Muscle of leg (tissue), 11 donors: Measurements from ENCODE around the gene SHMT2. TPM values are rescaled to one million over a fixed set of nuclear protein-coding genes. Genes with fewer than 3 reads are reported as not detected.

Experiments
- DNase-seq: peaks from one replicate; pipeline ENCODE4 v3.0.0; 2013
- H3K27ac ChIP-seq: one replicate; pipeline ENCODE4 v1.5.1; 2013; ENCODE audit warnings: mild to moderate bottlenecking, low read length, control low read depth
- H3K27me3 ChIP-seq: one replicate; pipeline ENCODE4 v1.6.1; 2013; ENCODE audit warnings: low read length; ENCODE audit not compliant: control insufficient read depth, insufficient read depth
- H3K36me3 ChIP-seq: one replicate; pipeline ENCODE4 v1.6.1; 2013; ENCODE audit warnings: low read length; ENCODE audit not compliant: control insufficient read depth, insufficient read depth
- H3K4me1 ChIP-seq: one replicate; pipeline ENCODE4 v1.6.1; 2013; ENCODE audit warnings: low read length; ENCODE audit not compliant: control insufficient read depth, insufficient read depth
- H3K4me3 ChIP-seq: one replicate; pipeline ENCODE4 v1.5.1; 2013; ENCODE audit warnings: low read length, control low read depth
- H3K9me3 ChIP-seq: replicated peaks from 2 replicates; pipeline ENCODE4 v1.6.1; 2013; ENCODE audit warnings: low read depth, low read length; ENCODE audit not compliant: control insufficient read depth
- WGBS: methylation state at CpG from one replicate; pipeline ENCODE4 v1.1.5; 2013; ENCODE audit warnings: missing lambda C conversion rate; ENCODE audit not compliant: insufficient coverage; 5-methylcytosine and 5-hydroxymethylcytosine counted together
- polyA plus RNA-seq, 8 donors: library from polyadenylated mRNA; unstranded; fragments of 120-200 nt; gene quantifications; one replicate each; pipeline versions ENCODE4 v1.2.1 to v1.2.3, GENCODE V29; 2013; ENCODE audit warnings: inconsistent platforms in 1 of 8, low replicate concordance in 1 of 8; ENCODE audit not compliant: insufficient read length in 8 of 8, insufficient read depth in 1 of 8
- total RNA-seq: library from RNA; stranded (reverse); fragments of 120-200 nt; gene quantifications from one replicate; pipeline ENCODE4 v1.2.4, GENCODE V29; 2013

Gene SHMT2
- total and polyA plus RNA-seq, 9 donors: 53.4 to 82.2 (median 69.6) TPM

GRCh38 chr12:57212701-57213057 is 16.8 kb upstream of the SHMT2 start:
- Histone ChIP-seq H3K27me3 (peaks cover 41% of the 10 kb centered on the region), H3K4me3 (no peak overlapping the region), H3K27ac (no peak overlapping the region), H3K36me3 (peaks cover 54% of the 10 kb centered on the region), H3K4me1 (peaks cover 51% of the 10 kb centered on the region), H3K9me3 (no peaks in the 10 kb centered on the region)
- WGBS: no CpG with 5 or more reads among the region's 7 CpGs
- DNase-seq: no peak

GRCh38 chr12:57213058-57213715 is 16.3 kb upstream of the SHMT2 start:
- WGBS: 6% methylated on average over 6 of the region's 16 CpGs

GRCh38 chr12:57213763-57214397 is 15.6 kb upstream of the SHMT2 start:
- H3K36me3 ChIP-seq: peaks cover 43% of the 10 kb centered on the region
- no peak overlapping the region for H3K4me3 ChIP-seq
- H3K27ac ChIP-seq: no peak overlapping the region
- DNase-seq: no peak
- WGBS: 50% methylated on average over 2 of the region's 4 CpGs
- H3K4me1 ChIP-seq: peaks cover 51% of the 10 kb centered on the region
- H3K9me3 ChIP-seq: no peaks in the 10 kb centered on the region
- peaks cover 53% of the 10 kb centered on the region for H3K27me3 ChIP-seq

More at GRCh38 chr12:57213058-57213715, 16.3 kb upstream of the SHMT2 start:
- H3K27me3 ChIP-seq: peaks cover 46% of the 10 kb centered on the region
- peaks cover 50% of the 10 kb centered on the region for H3K36me3 ChIP-seq
- H3K27ac ChIP-seq: no peak overlapping the region
- H3K4me1 ChIP-seq: peaks cover 55% of the 10 kb centered on the region
- no peak overlapping the region for H3K4me3 ChIP-seq
- DNase-seq: peak; percentile 91
- no peaks in the 10 kb centered on the region for H3K9me3 ChIP-seq

- WGBS: 2% methylated on average over 11 of the region's 14 CpGs
- Histone ChIP-seq H3K4me1 (peaks cover 56% of the 10 kb centered on the region), H3K27me3 (peaks cover 58% of the 10 kb centered on the region), H3K27ac (no peak overlapping the region), H3K9me3 (no peaks in the 10 kb centered on the region), H3K36me3 (peaks cover 39% of the 10 kb centered on the region), H3K4me3 (no peak overlapping the region)
- DNase-seq: peak; percentile 74
Observed at GRCh38 chr12:57214398-57214781, 15.1 kb upstream of the SHMT2 start.

- peaks cover 32% of the 10 kb centered on the region for H3K36me3 ChIP-seq
- peaks cover 65% of the 10 kb centered on the region for H3K27me3 ChIP-seq
- no peak overlapping the region for H3K27ac ChIP-seq
- DNase-seq: no peak
- no peaks in the 10 kb centered on the region for H3K9me3 ChIP-seq
- WGBS: 33% methylated on average over 10 of the region's 11 CpGs
- no peak overlapping the region for H3K4me3 ChIP-seq
- H3K4me1 ChIP-seq: peaks cover 63% of the 10 kb centered on the region
Observed at GRCh38 chr12:57215065-57215464, 14.4 kb upstream of the SHMT2 start.

GRCh38 chr12:57215668-57216013 is 13.9 kb upstream of the SHMT2 start:
- no peak overlapping the region for H3K4me3 ChIP-seq
- H3K27me3 ChIP-seq: peaks cover 71% of the 10 kb centered on the region
- peaks cover 28% of the 10 kb centered on the region for H3K36me3 ChIP-seq
- H3K9me3 ChIP-seq: no peaks in the 10 kb centered on the region
- no peak overlapping the region for H3K27ac ChIP-seq
- no peak for DNase-seq
- H3K4me1 ChIP-seq: peaks cover 68% of the 10 kb centered on the region
- 21% methylated on average over 5 of the region's 7 CpGs for WGBS

- peak within 1 kb of the TSS; percentile 45 for H3K4me3 ChIP-seq
- peaks cover 67% of the 10 kb centered on the region for H3K4me1 ChIP-seq
- H3K36me3 ChIP-seq: peaks cover 22% of the 10 kb centered on the region
- H3K27me3 ChIP-seq: peaks cover 77% of the 10 kb centered on the region
- WGBS: under 1% methylated on average over 96 of the region's 102 CpGs
- H3K27ac ChIP-seq: no peak within 1 kb of the TSS
- no peak for DNase-seq
- H3K9me3 ChIP-seq: no peaks in the 10 kb centered on the region
Observed at GRCh38 chr12:57216014-57216911, 13.2 kb upstream of the SHMT2 start, which contains the start of gene NXPH4. Gene NXPH4, plus strand, starts transcription at chr12:57216794. Its CDS starts 176 bp downstream, at chr12:57216970.

- 1% methylated on average over 46 of the region's 63 CpGs for WGBS
- peaks cover 14% of the 10 kb centered on the region for H3K36me3 ChIP-seq
- peaks cover 69% of the 10 kb centered on the region for H3K4me1 ChIP-seq
- no peaks in the 10 kb centered on the region for H3K9me3 ChIP-seq
- peaks cover 87% of the 10 kb centered on the region for H3K27me3 ChIP-seq
- H3K4me3 ChIP-seq: peak overlapping the region; percentile 45
- peak; percentile 71 for DNase-seq
- H3K27ac ChIP-seq: no peak overlapping the region
Observed at GRCh38 chr12:57216921-57217879, 12.3 kb upstream of the SHMT2 start.

GRCh38 chr12:57218030-57218853 is 11.3 kb upstream of the SHMT2 start:
- Histone ChIP-seq H3K27me3 (peaks cover 97% of the 10 kb centered on the region), H3K27ac (no peak overlapping the region), H3K36me3 (peaks cover 5% of the 10 kb centered on the region), H3K9me3 (no peaks in the 10 kb centered on the region), H3K4me1 (peaks cover 66% of the 10 kb centered on the region), H3K4me3 (no peak overlapping the region)
- 43% methylated on average over 4 of the region's 5 CpGs for WGBS
- DNase-seq: peak; percentile 58
